GM12892 (cell line): ENCODE data around the gene TLCD4.

ENCODE experiments used
- POLR2A ChIP-seq: IDR thresholded peaks from 2 replicates; pipeline ENCODE4 v1.6.1; 2011; ENCODE audit warnings: low read depth, low read length, control low read depth
- POLR2AphosphoS5 ChIP-seq: IDR thresholded peaks from 2 replicates; pipeline ENCODE4 v1.6.1; 2011; ENCODE audit warnings: low read depth, low read length, control low read depth

- TF ChIP-seq POLR2AphosphoS5 (no peak), POLR2A (no peak)
Observed at GRCh38 chr1:95084317-95085176, 32.6 kb upstream of the TLCD4 start.
